Stimulated activated CD4-positive, alpha-beta T cell treated with anti-CD3 and anti-CD28 coated beads, Interleukin-1b, Interleukin-23, amount 100 ng/mL, for 48 hours (primary cell): ENCODE measurements around the gene ERBB3.

Experiments
- DNase-seq: peaks from one replicate; pipeline ENCODE4 v3.0.0-alpha.2; 2020

The ERBB3 gene

GRCh38 chr12:56141946-56142784 lies 62.2 kb downstream of the ERBB3 start:
- DNase-seq = no peak

GRCh38 chr12:56143217-56143616 lies 63.3 kb downstream of the ERBB3 start:
- no peak for DNase-seq

- no peak for DNase-seq
Measured at GRCh38 chr12:56143870-56144269, 63.9 kb downstream of the ERBB3 start.

- DNase-seq = no peak
Measured at GRCh38 chr12:56145217-56145616, 65.3 kb downstream of the ERBB3 start.

- DNase-seq = no peak
Measured at GRCh38 chr12:56146492-56147460, 66.8 kb downstream of the ERBB3 start.

- DNase-seq = no peak
Measured at GRCh38 chr12:56150563-56150962, 70.6 kb downstream of the ERBB3 start.

GRCh38 chr12:56151672-56152131 lies 71.7 kb downstream of the ERBB3 start:
- peak; percentile 79 for DNase-seq

GRCh38 chr12:56152132-56152755 lies 72.3 kb downstream of the ERBB3 start, which contains the start of gene MYL6B:
TSS of gene MYL6B (plus strand) at chr12:56152587. CDS start at chr12:56153919, 1,332 bp downstream.
- DNase-seq = peak; percentile 96
